Stimulated activated CD8-positive, alpha-beta memory T cell treated with anti-CD3 and anti-CD28 coated beads, Interleukin-7, amount 100 ng/mL, for 48 hours (primary cell): ENCODE results near the gene GNRH2.
"Not testable (repeated sequence)": the region's sequence is repeated elsewhere in the genome, so short reads cannot be mapped to it uniquely, and the experiment has no call there.

Experiments used
- DNase-seq, 2 donors: peaks; one replicate each; pipeline ENCODE4 v3.0.0-alpha.2; 2020; ENCODE audit warnings: low read depth in 1 of 2; ENCODE audit errors: extremely low read depth in 1 of 2

Gene GNRH2, protein sequence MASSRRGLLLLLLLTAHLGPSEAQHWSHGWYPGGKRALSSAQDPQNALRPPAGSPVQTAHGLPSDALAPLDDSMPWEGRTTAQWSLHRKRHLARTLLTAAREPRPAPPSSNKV

GRCh38 chr20:3043322-3043721 lies at the start of gene GNRH2:
Gene GNRH2 (plus strand): TSS chr20:3043622. CDS start chr20:3044415, 793 bp downstream.
- DNase-seq: no peak

- DNase-seq: no peak
Observed at GRCh38 chr20:2995796-2996195, 47.6 kb upstream of the GNRH2 start.

- DNase-seq: no peak
Observed at GRCh38 chr20:2998728-2999127, 44.7 kb upstream of the GNRH2 start.

DNA sequence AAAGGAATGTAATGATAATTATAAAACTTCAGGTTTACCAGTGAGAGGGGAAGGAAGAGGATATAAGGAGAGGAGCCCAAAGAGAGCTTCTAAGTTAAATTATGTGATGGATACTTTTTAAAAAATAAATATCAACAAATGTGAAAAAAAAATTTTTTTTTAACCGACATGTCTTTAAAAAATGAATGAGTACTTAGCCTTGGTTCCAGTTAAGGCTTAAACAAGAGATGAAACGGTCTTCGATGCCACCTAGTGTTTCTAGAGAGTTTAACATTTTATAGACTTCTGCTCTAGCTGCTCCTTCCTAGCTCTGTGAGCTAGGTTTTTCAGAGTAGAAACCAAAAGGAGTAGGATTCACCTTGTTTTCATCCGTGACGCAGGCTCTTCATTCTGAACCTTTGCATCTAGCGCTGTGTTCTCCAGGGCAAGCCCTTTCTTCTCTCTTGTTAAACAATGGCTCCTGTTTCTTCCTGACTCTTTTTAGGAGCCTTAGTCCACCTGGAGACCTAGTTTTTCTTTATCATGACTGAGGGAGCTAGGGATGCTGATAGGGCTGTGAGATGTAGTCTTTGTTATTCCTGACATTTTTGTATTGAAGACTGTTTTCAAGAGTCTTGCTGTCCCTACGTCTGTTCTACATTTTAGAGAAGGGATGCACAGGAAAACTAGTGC lies 42.4 kb upstream of the GNRH2 start:
- DNase-seq: no peak

GRCh38 chr20:3003416-3003815 lies 40.0 kb upstream of the GNRH2 start:
- no peak for DNase-seq

GRCh38 chr20:3010985-3011723 lies 32.3 kb upstream of the GNRH2 start:
- no peak for DNase-seq

DNA sequence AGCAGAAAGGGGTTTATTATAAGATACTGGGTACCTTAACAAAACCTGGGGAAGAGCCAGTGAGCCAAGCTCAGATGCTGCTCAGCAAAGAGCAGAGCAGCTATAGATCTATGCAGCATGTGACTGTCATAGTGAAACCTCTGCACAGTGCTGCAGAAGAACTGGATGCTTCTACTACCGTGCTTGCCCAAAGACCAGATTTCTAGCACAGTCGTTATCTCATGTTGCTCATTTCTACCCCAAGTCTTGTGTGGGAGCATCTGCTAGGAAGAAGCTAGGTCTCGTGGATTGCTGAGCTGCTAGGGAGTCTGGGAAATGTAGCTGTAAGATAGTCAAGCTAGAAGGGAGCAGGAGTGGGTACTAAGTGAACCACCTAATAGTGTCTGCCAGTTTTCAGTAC lies 31.7 kb upstream of the GNRH2 start:
- peak in 1 of 2 donors; percentile 42 for DNase-seq

- DNase-seq: no peak
Observed at GRCh38 chr20:3013771-3014170, 29.7 kb upstream of the GNRH2 start.

- peak in 1 of 2 donors; percentile 51 for DNase-seq
Observed at GRCh38 chr20:3014179-3014578, 29.2 kb upstream of the GNRH2 start.

DNA sequence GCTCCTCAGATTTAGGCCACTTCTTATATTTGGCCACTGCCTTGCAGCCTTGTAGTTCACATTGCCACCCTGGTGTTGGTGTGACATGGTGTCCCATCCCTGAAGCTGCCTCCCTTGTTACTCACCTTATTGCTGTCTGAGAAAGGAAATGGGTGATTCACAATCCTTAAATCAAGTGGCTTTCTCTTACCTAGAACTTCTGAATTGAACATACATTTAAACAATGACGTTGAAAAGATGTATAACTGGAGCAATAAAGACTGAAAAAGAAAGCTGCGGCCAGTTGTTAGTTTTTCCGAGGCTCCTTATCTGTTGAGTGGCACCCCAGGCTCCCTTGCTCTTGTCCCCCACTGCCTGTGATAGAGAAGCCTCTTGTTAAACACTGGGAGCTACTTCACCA lies 28.8 kb upstream of the GNRH2 start:
- DNase-seq: peak in 1 of 2 donors; percentile 67

- not testable (repeated sequence) for DNase-seq
Observed at GRCh38 chr20:3015302-3015701, 28.1 kb upstream of the GNRH2 start.

- no peak for DNase-seq
Observed at GRCh38 chr20:3021327-3021726, 22.1 kb upstream of the GNRH2 start.

DNA sequence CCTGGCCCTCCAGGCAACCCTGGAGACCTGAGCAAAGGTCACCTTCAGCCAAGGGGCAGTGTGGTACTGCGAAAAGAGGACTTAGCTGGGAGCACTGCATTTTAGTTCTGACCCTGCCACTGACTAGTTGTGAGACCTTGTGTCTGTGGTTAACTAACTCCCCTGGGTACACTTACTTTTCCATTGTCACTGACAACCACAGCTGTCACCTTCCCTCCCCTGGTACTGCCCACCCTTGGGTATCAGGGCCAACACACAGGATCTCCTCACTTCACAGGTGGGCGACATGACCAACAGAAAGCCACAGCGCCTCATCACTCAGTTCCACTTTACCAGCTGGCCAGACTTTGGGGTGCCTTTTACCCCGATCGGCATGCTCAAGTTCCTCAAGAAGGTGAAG lies 21.6 kb upstream of the GNRH2 start:
- DNase-seq: peak in 1 of 2 donors; percentile 34

DNA sequence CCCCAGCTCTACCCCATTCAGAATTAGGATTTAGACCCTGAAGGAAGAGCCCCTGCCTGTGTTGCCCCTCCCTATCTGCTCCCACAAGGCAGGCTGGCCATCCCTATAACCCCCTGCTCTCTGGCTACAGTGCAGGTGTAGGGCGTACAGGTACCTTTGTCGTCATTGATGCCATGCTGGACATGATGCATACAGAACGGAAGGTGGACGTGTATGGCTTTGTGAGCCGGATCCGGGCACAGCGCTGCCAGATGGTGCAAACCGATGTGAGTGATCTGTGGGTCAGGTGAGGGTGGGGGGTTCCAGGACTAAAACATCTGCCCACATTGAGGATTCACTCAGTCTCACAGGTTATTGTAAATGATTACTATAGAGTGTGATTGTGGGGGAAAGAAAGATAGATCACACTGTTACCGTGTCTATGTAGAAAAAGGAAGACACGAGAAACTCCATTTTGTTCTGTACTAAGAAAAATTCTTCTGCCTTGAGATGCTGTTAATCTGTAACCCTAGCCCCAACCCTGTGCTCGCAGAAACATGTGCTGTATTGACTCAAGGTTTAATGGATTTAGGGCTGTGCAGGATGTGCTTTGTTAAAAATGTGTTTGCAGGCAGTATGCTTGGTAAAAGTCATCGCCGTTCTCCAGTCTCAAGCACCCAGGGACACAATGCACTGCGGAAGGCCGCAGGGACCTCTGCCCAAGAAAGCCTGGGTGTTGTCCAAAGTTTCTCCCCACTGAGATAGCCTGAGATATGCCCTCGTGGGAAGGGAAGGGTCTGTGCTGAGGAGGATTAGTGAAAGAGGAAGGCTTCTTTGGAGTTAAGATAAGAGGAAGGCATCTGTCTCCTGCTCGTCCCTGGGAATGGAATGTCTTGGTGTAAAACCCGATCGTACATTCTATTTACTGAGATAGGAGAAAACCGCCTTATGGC lies 20.6 kb upstream of the GNRH2 start:
- not testable (repeated sequence) for DNase-seq

- no peak for DNase-seq
Observed at GRCh38 chr20:3027987-3028386, 15.4 kb upstream of the GNRH2 start.

DNA sequence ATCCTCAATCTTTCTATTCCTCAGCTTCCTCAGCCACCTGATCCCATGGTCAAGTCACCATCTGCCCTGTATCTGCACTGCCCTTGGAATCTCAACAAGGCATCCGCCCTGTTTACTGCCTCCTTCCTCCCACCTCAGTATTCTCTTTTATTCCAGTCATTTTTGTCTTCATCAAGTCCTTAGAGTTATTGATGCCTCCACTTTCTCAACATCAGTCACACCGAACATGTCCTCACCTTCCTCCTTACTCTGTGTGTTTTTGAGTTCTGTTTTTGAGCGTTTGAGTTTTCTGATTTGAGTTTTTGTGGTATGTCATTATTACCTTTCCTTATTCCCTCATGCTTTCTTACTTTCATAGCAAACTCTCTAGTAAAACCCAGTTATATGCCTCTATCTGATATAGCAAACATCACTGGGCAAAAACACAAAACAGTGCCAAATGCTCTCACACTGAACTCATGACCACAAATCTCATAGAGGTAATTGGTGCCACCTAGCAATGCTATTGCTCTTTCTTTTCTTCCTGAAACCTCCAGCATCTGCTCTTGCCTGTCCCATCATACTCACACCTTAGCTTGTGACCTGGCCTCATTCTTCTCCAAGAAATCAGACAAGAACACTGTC lies 11.8 kb upstream of the GNRH2 start:
- no peak for DNase-seq

GRCh38 chr20:3032624-3033023 lies 10.8 kb upstream of the GNRH2 start:
- no peak for DNase-seq

DNA sequence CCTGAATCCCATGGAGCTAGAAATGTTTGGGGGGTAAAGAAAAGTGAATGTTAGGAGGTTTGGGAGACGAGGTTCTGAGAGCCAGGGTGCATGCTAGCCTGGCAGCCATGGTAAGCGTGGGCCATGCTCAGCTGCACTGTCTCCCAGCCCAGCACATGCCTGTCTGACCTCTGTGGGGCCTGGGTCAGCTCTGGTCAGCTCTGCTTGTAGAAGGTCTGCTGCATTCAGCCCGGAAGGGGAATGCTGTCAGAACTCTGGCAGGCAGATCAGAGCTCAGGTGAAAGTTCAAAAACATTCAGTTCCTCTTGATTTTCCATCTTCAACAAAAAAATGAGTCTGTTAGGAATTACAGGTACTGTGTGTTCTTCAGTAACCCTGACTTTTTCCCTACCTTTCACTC lies 5.8 kb upstream of the GNRH2 start:
- DNase-seq: no peak

GRCh38 chr20:3038454-3038853 lies 5.0 kb upstream of the GNRH2 start:
- DNase-seq: no peak

- DNase-seq: no peak
Observed at GRCh38 chr20:3039426-3039825, 4.0 kb upstream of the GNRH2 start.

GRCh38 chr20:3040086-3040485 lies 3.3 kb upstream of the GNRH2 start:
- no peak for DNase-seq
